COLO668 (cell line): ENCODE measurements around the gene DUOXA1.

ENCODE experiments used
- DNase-seq: peaks from one replicate; lab custom pipeline; 2025; ENCODE audit not compliant: unreplicated experiment; lab: John Stamatoyannopoulos, UW

Gene DUOXA1

GRCh38 chr15:45129651-45130129 is at the start of gene DUOXA1, which contains the start of gene DUOX1:
Gene DUOXA1, minus strand, starts transcription at chr15:45129879. Its CDS starts 6,865 bp downstream, at chr15:45123014.
Gene DUOX1, plus strand, starts transcription at chr15:45129994. Its CDS starts 1,973 bp downstream, at chr15:45131967.
- DNase-seq, result no peak

DNA sequence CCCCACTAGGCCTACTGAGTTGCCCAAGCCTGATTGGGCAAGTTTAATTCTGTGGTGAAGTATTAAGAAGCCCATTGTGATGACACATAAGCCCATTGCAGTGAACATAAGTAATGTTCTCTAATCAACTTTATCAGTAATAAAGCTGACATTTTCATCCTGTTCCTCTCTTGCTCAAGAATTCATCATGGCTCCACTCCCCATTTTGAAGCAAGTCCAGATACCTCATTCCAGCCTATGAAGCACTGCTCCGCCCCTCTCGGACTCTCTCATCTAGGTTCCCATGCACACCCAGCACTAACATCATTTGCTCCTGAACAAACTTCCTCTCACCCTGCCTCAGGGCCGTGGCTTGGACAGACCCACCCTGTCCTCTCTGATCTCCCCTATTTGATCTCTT is 47.6 kb upstream of the DUOXA1 start:
- DNase-seq, result no peak

DNA sequence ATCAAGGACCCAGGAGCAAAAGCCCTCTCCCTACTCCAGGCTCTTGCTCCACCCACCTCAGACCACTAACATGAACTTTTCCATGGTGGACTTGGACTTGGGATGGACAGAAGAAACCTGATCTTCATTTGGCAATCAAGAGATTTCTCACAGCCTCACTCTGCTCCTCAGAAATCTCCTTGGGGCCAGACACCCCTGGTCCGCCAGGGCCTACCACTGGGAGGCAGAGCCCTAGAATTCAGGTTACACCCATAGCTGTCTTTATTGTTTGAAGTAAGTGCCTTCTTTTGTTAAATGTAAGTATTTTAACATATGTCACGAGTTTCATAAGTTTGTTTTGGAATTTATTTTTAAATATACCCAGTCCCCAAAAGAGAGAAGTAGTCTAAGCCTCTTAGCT is 44.9 kb upstream of the DUOXA1 start:
- no peak for DNase-seq

GRCh38 chr15:45174069-45174468 is 44.4 kb upstream of the DUOXA1 start:
- DNase-seq, result no peak

GRCh38 chr15:45171912-45172311 is 42.2 kb upstream of the DUOXA1 start:
- DNase-seq, result no peak

DNA sequence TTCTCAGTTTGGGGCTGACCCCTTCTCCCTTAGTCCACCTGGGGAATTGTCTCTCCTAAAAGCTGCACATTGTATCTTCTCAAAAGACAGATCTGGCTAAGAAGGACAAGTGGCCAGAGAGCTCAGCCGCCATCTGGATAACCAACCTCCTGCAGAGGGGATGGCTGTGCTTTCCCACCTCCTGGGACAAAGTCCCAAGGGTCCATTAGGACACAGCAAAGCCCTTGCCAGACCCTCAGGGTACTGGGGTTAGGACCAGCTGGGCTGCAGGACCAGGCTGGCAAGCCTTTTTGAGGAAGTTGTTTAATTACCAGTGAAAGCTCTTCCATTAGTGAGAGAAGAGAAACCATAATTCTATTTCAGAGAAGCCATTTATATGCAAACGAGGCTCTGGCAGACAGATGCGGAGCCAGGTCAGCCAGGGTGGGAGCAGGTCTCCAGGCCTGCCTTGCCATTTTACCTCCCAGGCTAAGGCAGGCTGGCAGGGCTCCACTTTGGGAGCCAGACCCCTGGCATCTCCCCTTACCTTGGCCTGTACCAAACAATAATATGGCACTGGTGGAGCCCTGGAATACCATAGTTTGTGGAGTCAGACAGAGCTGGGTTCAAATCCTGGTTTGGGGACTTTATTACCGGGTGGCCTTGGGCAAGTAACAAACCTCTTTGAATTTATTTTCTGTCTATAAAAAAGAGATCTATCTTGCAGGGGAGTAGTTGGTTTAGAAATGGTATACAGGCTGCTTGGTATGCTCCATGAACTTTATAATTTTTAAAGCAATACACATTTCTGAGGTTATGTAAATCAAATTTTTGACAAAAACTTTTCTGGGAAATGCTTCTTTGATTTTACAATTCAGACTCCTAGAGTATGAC is 40.2 kb upstream of the DUOXA1 start:
- no peak for DNase-seq

GRCh38 chr15:45168751-45169551 is 39.3 kb upstream of the DUOXA1 start:
- no peak for DNase-seq

DNA sequence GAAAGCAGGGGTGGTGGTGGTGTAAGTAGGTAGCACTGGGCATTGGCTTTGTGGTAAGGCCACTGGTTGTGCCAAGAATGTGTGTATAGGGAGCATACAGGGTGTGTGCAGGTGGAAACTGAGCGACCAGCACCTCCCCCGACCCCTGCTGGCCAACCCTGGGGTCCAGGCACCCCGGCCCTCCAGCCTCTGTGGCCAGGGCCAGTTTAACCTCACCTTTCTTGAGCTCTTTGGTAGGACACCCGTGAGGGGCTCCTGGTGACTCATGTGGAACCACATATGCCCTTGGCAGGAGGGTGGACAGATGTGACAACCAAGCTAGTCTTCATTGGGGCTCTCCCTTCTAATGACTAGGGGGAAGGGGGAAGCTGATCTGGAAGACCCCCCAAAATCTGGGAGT is 38.6 kb upstream of the DUOXA1 start:
- no peak for DNase-seq

GRCh38 chr15:45167631-45168205 is 38.0 kb upstream of the DUOXA1 start:
- DNase-seq, result no peak

DNA sequence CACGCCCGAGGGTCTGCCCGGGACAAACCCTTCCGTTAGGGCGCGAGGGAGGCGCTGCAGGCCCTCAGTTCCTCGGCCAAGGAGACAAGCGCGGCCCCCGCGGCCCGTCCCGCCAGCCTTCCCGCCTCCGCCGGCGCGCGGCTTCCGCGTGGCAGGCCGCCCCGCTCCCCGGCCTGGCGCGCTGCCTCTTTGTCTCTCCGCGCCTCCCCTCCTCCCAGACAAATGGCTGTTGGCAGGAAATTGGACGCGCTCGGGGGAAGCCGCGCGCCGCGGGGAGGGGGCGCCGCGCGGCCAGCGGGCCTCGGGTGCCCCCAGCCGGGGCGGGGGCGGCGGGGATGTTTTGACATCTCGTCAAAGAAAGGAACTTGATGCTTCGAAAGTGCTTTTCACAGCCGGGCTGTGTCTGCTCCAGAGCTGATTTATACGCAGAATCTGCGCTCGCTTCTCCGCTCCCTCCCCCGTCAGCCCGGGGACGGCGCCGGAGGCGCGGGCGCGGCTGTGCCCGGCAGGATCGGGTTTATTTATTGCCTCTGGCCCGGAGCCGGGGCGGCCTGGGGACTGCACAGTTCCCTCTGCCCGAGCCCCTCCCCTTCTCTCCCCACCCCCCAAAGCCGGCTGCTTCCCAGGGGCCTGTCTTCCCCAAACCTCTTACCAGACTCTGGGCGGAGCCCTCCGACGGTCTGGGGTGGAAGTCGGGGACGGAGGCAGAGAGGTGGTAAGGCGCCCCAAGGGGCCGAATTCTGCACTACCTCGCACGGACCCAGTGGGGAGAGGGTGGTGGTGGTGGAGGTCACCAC is 37.4 kb upstream of the DUOXA1 start:
- peak; percentile 86 for DNase-seq

GRCh38 chr15:45165536-45165935 is 35.9 kb upstream of the DUOXA1 start:
- DNase-seq, result no peak

- no peak for DNase-seq
These were observed 35.2 kb upstream of the DUOXA1 start for GRCh38 chr15:45164914-45165313.

DNA sequence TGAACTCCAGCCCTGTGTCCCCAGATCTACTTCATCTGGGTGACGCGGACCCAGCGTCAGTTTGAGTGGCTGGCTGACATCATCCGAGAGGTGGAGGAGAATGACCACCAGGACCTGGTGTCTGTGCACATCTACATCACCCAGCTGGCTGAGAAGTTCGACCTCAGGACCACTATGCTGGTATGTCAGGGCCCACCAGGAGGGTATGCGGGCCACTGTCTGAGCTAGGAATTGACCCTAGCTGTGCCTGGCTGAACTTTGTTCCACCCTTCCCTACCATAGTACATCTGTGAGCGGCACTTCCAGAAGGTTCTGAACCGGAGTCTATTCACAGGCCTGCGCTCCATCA is 33.8 kb upstream of the DUOXA1 start:
- DNase-seq, result no peak

DNA sequence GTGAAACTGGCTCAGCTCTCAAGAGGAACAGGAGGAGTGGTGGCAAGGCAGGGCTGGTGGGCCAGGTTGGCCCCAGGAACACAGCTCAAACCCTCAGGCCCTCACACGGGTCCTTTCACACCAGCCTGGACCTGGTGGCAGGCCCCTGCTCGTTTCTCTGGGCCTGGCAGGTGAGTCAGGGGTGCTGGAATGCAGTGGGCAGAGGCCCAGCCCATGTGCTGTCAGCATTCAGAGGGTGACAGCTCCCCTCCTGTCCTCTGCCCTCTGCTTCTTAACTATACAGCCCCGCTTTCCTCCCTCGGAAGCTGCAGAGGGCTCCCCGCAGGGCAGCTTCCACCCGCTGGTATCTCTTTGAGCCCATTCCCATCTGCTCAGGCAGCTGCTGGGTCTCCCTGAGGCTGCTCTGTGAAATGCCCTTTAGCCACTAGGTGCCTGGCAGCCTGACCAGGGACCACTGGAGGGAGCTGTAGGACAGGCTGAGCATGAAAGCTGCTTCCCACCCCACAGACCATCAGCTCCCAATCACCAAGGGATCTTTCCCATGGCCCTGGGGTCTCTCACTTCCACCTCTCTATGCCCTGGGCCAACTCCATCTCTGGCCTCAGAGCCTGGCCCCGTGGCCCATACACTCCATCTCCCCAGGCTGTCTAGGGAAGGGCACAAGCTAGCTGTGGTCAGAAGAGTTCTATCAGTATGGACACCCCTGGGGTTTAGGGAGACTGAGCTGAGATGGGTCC is 33.3 kb upstream of the DUOXA1 start:
- peak; percentile 76 for DNase-seq

DNA sequence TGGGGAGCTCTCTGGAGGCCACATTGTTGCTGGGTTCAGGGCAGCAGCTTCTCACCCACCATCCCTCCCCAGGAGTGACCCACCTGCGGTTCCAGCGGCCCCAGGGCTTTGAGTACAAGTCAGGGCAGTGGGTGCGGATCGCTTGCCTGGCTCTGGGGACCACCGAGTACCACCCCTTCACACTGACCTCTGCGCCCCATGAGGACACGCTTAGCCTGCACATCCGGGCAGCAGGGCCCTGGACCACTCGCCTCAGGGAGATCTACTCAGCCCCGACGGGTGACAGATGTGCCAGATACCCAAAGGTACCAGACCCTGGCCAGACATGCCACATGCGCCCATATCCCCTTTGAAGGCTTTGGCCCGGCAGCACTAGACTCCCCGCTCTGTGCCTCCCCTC is 32.0 kb upstream of the DUOXA1 start:
- no peak for DNase-seq

DNA sequence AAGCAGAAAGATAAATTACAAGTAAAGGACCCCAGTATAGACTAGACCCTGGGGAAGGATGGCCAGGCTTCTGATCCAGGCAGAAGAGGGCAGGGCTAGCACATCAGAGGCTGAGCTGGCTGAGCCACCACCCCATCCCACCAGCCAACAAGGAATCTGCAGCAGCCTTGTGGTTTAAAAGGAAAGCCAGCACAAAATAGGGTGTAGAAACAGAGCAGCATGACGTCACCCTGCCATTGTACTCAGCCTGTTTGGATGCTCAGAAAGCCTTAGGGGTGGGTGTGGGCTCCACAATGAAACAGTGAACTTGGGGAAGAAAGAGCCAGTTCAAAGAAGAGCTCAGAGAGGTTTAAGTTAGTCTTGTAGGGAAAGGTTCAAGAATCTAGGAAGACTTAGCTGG is 28.3 kb upstream of the DUOXA1 start:
- DNase-seq, result no peak

- no peak for DNase-seq
These were observed 27.2 kb upstream of the DUOXA1 start for GRCh38 chr15:45156744-45157455.

DNA sequence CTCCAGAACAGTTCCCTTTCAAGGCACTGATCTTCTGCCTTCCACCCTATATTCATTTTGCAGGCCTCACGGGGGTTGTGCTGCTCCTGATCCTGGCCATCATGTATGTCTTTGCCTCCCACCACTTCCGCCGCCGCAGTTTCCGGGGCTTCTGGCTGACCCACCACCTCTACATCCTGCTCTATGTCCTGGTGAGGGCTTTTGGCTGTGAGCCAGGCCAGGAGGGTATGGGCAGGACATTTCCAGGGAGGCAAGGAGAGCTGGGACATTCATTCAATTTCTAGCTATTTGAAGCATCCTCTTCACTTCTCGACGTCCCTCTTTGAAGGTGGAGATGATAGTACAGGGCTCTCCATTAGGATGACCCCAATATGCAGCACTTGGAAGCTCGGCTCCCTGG is 26.1 kb upstream of the DUOXA1 start:
- no peak for DNase-seq

DNA sequence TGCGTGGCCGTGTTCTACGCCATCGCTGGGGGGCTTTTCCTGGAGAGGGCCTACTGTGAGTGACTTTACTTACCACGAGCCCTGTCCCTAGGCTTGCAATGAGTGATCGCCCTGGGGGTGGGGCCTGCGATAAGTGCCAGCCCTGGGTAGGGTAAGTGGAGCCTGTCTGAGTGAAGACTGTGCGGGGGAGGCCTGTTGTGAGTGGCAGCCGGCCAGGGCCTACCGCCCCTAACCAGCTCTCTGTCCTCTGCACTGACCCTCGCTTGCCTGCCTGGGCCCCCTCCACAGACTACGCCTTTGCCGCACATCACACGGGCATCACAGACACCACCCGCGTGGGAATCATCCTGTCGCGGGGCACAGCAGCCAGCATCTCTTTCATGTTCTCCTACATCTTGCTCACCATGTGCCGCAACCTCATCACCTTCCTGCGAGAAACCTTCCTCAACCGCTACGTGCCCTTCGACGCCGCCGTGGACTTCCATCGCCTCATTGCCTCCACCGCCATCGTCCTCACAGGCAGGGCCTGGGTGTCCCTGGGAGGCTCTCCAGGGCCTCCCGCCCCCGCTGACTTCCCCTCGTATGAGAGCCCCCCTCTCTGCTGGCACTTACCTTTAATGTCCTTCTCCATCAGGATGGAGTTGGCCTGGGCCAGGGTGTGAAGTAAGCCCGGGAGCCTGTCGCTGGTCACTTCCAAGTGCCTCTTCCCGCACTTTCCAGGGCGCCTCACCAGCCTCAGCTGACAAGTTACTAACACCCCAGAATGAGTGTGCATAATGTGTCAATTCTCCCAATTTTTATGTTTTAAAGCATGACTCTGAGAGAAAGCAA is 22.5 kb upstream of the DUOXA1 start:
- no peak for DNase-seq
